ENCODE data around the gene FAM222B.
A peak's percentile ranks its signal among the peaks of the same experiment; 100 is the strongest.
"Not testable (repeated sequence)": the region's sequence is repeated elsewhere in the genome, so short reads cannot be mapped to it uniquely, and the experiment has no call there.

The FAM222B gene

GRCh38 chr17:28843816-28844148 is 1.2 kb upstream of the FAM222B start:
- H3K4me1 ChIP-seq = peaks cover 0 to 18% (median 10%) of the 10 kb centered on the region in 4 donors
- no peak for DNase-seq
- H3K36me3 ChIP-seq = no peaks in the 10 kb centered on the region
- no peak overlapping the region for H3K27ac ChIP-seq
- TF ChIP-seq, protein P1, sequence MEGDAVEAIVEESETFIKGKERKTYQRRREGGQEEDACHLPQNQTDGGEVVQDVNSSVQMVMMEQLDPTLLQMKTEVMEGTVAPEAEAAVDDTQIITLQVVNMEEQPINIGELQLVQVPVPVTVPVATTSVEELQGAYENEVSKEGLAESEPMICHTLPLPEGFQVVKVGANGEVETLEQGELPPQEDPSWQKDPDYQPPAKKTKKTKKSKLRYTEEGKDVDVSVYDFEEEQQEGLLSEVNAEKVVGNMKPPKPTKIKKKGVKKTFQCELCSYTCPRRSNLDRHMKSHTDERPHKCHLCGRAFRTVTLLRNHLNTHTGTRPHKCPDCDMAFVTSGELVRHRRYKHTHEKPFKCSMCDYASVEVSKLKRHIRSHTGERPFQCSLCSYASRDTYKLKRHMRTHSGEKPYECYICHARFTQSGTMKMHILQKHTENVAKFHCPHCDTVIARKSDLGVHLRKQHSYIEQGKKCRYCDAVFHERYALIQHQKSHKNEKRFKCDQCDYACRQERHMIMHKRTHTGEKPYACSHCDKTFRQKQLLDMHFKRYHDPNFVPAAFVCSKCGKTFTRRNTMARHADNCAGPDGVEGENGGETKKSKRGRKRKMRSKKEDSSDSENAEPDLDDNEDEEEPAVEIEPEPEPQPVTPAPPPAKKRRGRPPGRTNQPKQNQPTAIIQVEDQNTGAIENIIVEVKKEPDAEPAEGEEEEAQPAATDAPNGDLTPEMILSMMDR (IDR thresholded peaks at IDR 0.05) = no peak
- H3K9me3 ChIP-seq = no peaks in the 10 kb centered on the region
- intact Hi-C loops (cut with DNase I; ENCODE audit: low total_unique reads) = loop anchor here (10.0 kb wide), 2 partner anchors 61 to 79 kb away; partner anchors contain the start of gene DHRS13
- H3K27me3 ChIP-seq = no peaks in the 10 kb centered on the region
- no peak overlapping the region for H3K4me3 ChIP-seq

GRCh38 chr17:28841901-28842281 is 699 bp downstream of the FAM222B start:
- TF ChIP-seq, protein P1 (IDR thresholded peaks at IDR 0.05) = no peak
- H3K36me3 ChIP-seq = no peaks in the 10 kb centered on the region
- no peak for DNase-seq
- H3K4me3 ChIP-seq = peak overlapping the region; percentile 84
- no peaks in the 10 kb centered on the region for H3K9me3 ChIP-seq
- H3K27me3 ChIP-seq = no peaks in the 10 kb centered on the region
- peaks cover 0 to 18% (median 10%) of the 10 kb centered on the region in 4 donors for H3K4me1 ChIP-seq
- intact Hi-C loops (cut with DNase I; ENCODE audit: low total_unique reads) = loop anchor here (10.0 kb wide), 2 partner anchors 63 to 77 kb away; partner anchors contain the start of gene DHRS13
- peak overlapping the region; percentile 84 for H3K27ac ChIP-seq

GRCh38 chr17:28839221-28839620 is 3.4 kb downstream of the FAM222B start:
- no peaks in the 10 kb centered on the region for H3K36me3 ChIP-seq
- DNase-seq = no peak
- H3K9me3 ChIP-seq = no peaks in the 10 kb centered on the region
- no peak overlapping the region for H3K27ac ChIP-seq
- no peaks in the 10 kb centered on the region for H3K27me3 ChIP-seq
- intact Hi-C loops (cut with DNase I; ENCODE audit: low total_unique reads) = no loop called here
- H3K4me3 ChIP-seq = no peak overlapping the region
- H3K4me1 ChIP-seq = peaks cover 0 to 18% (median 10%) of the 10 kb centered on the region in 4 donors
- TF ChIP-seq, protein P1 (IDR thresholded peaks at IDR 0.05) = no peak

DNA sequence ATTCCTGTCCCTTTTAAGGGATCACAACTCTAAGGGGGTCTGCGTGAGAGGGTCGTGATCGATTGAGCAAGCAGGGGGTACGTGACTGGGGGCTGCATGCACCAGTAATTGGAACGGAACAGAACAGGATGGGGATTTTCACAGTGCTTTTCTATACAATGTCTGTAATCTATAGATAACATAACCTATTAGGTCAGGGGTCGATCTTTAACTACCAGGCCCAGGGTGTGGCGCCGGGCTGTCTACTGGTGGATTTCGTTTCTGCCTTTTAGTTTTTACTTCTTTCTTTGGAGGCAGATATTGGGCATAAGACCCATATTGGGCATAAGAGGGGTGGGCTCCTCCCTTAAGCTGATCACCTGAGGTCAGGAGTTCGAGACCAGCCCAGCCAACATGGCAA is 6.0 kb downstream of the FAM222B start:
- H3K27me3 ChIP-seq; H3K27ac ChIP-seq; H3K4me3 ChIP-seq; H3K36me3 ChIP-seq; H3K4me1 ChIP-seq; intact Hi-C loops (cut with DNase I; ENCODE audit: low total_unique reads); H3K9me3 ChIP-seq: not testable (repeated sequence)
- peak in 1 of 2 donors; percentile 10 for DNase-seq

- H3K4me1 ChIP-seq = no peaks in the 10 kb centered on the region
- H3K36me3 ChIP-seq = peaks cover 0 to 4% (median 0%) of the 10 kb centered on the region in 3 donors
- DNase-seq = no peak
- no peaks in the 10 kb centered on the region for H3K9me3 ChIP-seq
- no peak overlapping the region for H3K4me3 ChIP-seq
- TF ChIP-seq, protein P1 (IDR thresholded peaks at IDR 0.05) = no peak
- no peak overlapping the region for H3K27ac ChIP-seq
- no peaks in the 10 kb centered on the region for H3K27me3 ChIP-seq
- intact Hi-C loops (cut with DNase I; ENCODE audit: low total_unique reads) = no loop called here
These were observed 8.2 kb downstream of the FAM222B start for GRCh38 chr17:28834420-28834819.

DNA sequence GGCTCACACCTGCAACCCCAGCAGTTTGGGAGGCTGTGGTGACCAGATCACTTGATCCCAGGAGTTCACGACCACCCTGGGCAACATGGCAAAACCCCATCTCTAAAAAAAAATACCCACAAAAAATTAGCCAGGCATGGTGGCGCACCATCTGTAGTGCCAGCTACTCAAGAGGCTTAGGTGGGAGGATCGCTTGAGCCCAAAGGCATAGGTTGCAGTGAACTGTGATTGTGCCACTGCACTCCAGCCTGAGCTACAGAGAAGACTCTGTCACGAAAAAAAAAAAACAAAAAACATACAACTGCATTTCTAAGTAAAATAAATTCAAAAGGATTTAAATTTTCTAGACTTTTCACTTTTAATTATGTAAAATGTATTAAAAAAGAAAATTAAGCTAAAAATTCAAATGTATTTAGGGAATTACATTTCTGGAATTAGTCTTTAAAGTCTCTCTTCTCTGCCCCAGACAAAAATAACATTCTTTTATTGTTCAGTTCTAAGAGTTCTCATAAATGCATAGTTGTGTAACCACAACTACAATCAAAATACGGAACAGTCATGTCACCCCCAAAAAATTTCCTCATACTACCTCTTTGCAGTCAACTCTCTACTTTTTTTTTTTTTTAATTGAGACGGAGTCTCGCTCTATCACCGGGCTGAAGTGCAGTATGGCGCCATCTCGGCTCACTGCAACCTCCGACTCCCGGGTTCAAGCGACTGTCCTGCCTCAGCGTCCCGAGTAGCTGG is 14.1 kb downstream of the FAM222B start:
- H3K4me1 ChIP-seq = no peaks in the 10 kb centered on the region
- peaks cover 0 to 4% (median 0%) of the 10 kb centered on the region in 3 donors for H3K36me3 ChIP-seq
- no peak overlapping the region for H3K27ac ChIP-seq
- intact Hi-C loops (cut with DNase I; ENCODE audit: low total_unique reads) = loop anchor here (10.0 kb wide), 1 partner anchor 766 kb away; the partner anchor contains the start of gene ANKRD13B
- H3K9me3 ChIP-seq = no peaks in the 10 kb centered on the region
- TF ChIP-seq, protein P1 (IDR thresholded peaks at IDR 0.05) = no peak
- no peak overlapping the region for H3K4me3 ChIP-seq
- no peaks in the 10 kb centered on the region for H3K27me3 ChIP-seq
- peak in 1 of 2 donors; percentile 6 for DNase-seq
